GM18909 (cell line): ENCODE data around the gene TBPL1.
A peak's percentile ranks its signal among the peaks of the same experiment; 100 is the strongest.
"Not testable (repeated sequence)": the region's sequence is repeated elsewhere in the genome, so short reads cannot be mapped to it uniquely, and the experiment has no call there.

Experiments
- ATAC-seq: cut with Tn5 transposase; IDR thresholded peaks from one replicate; pipeline ENCODE4 v1.9.1; 2021; ENCODE audit warnings: mild to moderate bottlenecking; ENCODE audit not compliant: unreplicated experiment, poor library complexity

TBPL1 gene

DNA sequence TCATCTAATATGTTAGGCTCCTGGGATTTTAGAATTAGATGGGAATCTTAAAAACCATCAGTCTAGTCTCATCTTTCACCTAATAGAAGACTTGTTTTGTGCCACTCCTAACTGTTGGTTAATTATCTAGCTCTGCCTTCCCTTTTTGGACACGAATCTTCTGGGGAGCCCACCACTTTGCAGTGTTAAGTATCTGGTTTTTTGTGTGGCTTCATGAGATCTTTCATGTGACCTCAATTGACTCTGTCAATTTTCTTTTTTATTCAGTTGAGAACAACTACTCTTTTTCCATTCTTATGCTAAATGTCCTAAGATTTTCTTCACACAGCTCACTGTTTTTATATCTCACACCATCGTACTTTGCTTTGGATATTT is 16.9 kb downstream of the TBPL1 start:
- ATAC-seq, result no peak

- ATAC-seq, result no peak
Measured at GRCh38 chr6:133971861-133972260, 18.8 kb downstream of the TBPL1 start.

GRCh38 chr6:133972388-133972787 is 19.4 kb downstream of the TBPL1 start:
- no peak for ATAC-seq

- ATAC-seq, result peak; percentile 52
Measured at GRCh38 chr6:133973109-133973971, 20.3 kb downstream of the TBPL1 start.

- peak; percentile 53 for ATAC-seq
Measured at GRCh38 chr6:133977983-133978895, 25.2 kb downstream of the TBPL1 start.

GRCh38 chr6:133978896-133979240 is 25.8 kb downstream of the TBPL1 start:
- ATAC-seq, result no peak

- not testable (repeated sequence) for ATAC-seq
Measured at GRCh38 chr6:133979269-133979963, 26.4 kb downstream of the TBPL1 start.

DNA sequence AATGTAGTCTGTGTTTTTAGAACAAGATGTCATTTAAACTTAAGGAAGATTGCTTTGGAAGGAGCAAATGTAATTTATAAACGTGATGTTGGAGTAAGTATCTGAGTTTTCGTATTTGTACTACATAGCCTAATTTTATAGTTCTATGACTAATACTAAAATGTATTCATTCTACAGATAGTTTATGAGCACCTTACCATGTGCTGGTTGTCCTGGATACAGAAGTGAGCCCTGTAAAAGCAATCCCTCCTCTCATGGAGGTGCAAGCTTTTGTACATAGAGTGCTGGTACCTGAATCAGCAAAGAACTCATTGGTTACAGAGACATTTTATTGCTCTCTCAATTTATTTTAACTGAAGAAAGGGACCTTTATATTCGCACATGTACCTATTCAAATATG is 27.1 kb downstream of the TBPL1 start:
- no peak for ATAC-seq

DNA sequence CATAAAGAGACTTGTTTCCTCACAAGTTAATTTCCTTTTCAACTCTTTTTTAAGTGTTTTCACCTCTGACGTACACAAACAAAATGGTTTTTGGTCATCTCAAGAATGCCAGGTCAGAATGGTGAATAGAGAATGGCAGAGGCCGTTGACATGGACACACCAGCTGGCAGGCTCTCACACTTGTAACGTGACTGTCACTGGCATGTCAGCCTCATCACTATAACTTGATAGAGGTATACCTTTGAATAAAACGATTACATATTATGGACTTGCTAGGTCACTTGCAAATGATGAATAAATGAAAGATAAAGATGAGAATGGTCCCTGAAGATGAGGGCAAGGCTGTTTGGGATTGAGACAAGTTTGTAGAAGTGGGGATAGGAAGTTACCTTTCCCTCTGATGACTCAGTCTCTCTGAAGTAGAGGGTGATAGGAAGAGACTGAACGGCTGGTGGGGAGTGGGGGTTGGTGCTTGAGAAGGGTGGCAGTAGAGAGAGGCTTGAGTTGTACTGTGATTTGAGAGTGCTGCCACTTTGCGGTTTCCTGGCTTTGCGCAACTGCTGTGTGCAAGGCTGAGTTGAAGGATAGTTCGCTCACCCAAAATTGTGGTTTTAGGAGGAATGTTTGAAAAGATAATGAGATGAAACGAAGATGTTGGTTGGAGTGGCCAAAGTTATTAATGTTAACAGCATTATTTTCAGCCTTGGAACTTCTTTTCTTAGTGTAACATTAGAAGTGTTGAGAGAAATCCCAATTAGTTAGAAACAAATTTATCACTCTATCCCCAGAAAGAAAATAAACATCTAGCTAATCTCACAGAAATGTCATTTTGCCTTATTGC is 30.3 kb downstream of the TBPL1 start:
- ATAC-seq, result peak; percentile 68

- no peak for ATAC-seq
Measured at GRCh38 chr6:133985970-133986369, 32.9 kb downstream of the TBPL1 start.

DNA sequence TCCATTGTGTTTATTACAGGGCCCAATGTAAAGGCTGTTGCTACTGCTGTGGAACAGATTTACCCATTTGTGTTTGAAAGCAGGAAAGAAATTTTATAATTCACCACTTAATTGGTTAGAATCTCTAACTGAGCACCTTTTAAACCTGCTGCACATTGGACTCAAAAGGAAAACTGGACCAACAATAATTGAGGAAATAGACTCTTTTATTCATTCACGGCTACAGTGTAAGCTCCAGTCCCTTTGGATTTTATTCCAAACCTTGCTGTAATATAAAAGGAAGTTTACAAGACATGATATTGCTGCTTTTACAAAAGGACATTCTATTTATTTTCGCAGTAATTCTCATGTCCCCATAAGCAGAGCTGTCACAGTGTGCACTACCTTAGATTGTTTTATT is 33.9 kb downstream of the TBPL1 start:
- no peak for ATAC-seq

GRCh38 chr6:133989525-133989924 is 36.5 kb downstream of the TBPL1 start:
- ATAC-seq, result no peak

DNA sequence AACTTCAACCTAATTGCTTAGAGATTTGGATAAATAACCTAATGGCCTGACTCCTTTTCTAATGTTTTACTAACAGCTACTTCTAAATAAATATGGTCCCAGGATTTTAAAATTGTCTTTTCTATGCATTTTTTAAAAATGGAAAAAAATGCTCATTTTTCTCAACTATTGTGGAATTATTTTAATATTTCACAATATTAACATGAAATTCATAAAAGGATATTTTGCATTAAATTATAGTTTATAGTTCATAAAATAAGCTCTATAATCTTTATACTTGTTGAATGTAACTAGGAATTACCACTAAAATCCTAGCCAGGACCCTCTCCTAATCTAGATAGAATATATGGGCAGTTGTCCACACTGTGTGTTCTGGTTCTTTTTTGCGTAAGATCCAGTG is 37.3 kb downstream of the TBPL1 start:
- no peak for ATAC-seq

GRCh38 chr6:133991096-133991593 is 38.1 kb downstream of the TBPL1 start:
- ATAC-seq, result no peak

- no peak for ATAC-seq
Measured at GRCh38 chr6:133992992-133993680, 40.1 kb downstream of the TBPL1 start.

GRCh38 chr6:133995296-133995695 is 42.3 kb downstream of the TBPL1 start:
- ATAC-seq, result no peak

GRCh38 chr6:133995758-133996157 is 42.7 kb downstream of the TBPL1 start:
- no peak for ATAC-seq

DNA sequence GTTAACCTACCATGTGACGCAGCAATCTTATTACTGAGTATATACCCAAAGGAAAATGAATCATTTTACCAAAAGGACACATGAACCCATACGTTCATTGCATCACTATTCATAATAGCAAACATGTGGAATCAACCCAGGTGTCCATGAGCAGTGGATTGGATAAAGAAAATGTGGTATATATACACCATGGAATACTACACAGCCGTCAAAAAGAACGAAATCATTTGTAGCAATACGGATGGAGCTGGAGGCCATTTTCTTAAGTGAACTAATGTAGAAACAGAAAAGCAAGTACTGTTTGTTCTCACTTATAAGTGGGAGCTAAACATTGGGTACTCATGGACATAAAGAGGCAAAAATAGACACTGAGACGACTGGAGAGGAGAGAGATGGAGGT is 44.2 kb downstream of the TBPL1 start:
- no peak for ATAC-seq

DNA sequence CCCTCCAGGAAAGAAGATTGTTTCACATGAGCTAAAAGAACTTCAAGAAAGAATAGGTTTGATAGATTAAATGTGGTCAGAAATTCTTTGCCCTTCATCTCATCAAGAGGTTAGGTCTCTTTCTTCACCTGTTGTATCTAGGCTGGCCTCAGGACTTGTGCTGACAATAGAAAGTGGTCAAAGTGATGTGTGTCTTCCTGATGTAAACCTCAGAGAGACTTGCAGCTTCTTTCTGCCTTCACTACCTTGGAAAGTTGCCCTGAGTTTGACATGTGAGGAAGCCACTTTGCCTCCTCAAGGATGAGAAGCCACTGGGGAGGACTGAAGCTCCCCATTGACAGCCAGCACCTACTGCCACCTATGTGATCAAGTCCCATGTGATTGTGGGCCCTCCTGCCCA is 46.3 kb downstream of the TBPL1 start:
- no peak for ATAC-seq
